Vagina (tissue), 2 donors: Measurements from ENCODE around the gene MCTP2. TPM values are rescaled to one million over a fixed set of nuclear protein-coding genes. Genes with fewer than 3 reads are reported as not detected.

Source experiments
- DNase-seq, 2 donors: peaks; one replicate each; pipeline ENCODE4 v3.0.0-alpha.2; 2017; ENCODE audit errors: extremely low spot score in 2 of 2
- H3K27ac ChIP-seq: fragments of 200-600 bp; sonication (generic); one replicate; pipeline ENCODE4 v1.5.1; 2019
- H3K27me3 ChIP-seq: fragments of 200-600 bp; sonication (generic); one replicate; pipeline ENCODE4 v1.5.1; 2019
- H3K36me3 ChIP-seq, 2 donors: fragments of 200-600 bp; sonication (generic); one replicate each; pipeline ENCODE4 v1.5.1; 2017 to 2019
- H3K4me1 ChIP-seq: fragments of 200-600 bp; sonication (generic); one replicate; pipeline ENCODE4 v1.5.1; 2019
- H3K4me3 ChIP-seq, 2 donors: fragments of 200-600 bp; sonication (generic); 1 replicate in 1 of 2; 2 replicates in 1 of 2; pipeline ENCODE4 v1.5.1; 2016 to 2019
- H3K9me3 ChIP-seq: fragments of 200-600 bp; sonication (generic); one replicate; pipeline ENCODE4 v1.5.1; 2019
- CTCF ChIP-seq, 3 experiments: fragments of 450-650 bp in 2 of 3; fragments of 200-600 bp in 1 of 3; sonication (generic) in 1 of 3; IDR thresholded peaks; one replicate each; pipeline ENCODE4 v1.5.1; 2017 to 2019; ENCODE audit warnings: antibody characterized with exemption in 3 of 3, mild to moderate bottlenecking in 2 of 3, moderate library complexity in 2 of 3
- POLR2A ChIP-seq, 2 donors: fragments of 450-650 bp; IDR thresholded peaks; one replicate each; pipeline ENCODE4 v1.6.1; 2017; ENCODE audit warnings: antibody characterized with exemption in 2 of 2, mild to moderate bottlenecking in 2 of 2, moderate library complexity in 2 of 2
- POLR2AphosphoS5 ChIP-seq, 2 donors: sonication (generic); formaldehyde crosslinking; IDR thresholded peaks; one replicate each; pipeline ENCODE4 v1.9.0; 2017; ENCODE audit warnings: antibody characterized with exemption in 2 of 2, mild to moderate bottlenecking in 2 of 2, low read depth in 1 of 2; ENCODE audit not compliant: insufficient read depth in 1 of 2
- intact Hi-C: fragments of 100-400 bp; cut with DNase I; formaldehyde crosslinking; loops from one replicate; pipeline ENCODE4 v1.15.1; 2023
- total RNA-seq: library from RNA; depleted of rRNA; stranded (reverse); fragments of >200 nt; gene quantifications from one replicate; pipeline ENCODE4 v1.2.3, GENCODE V29; 2016

The MCTP2 gene
- total RNA-seq, 1 donor from 2014 or later, result 21.1 TPM

DNA sequence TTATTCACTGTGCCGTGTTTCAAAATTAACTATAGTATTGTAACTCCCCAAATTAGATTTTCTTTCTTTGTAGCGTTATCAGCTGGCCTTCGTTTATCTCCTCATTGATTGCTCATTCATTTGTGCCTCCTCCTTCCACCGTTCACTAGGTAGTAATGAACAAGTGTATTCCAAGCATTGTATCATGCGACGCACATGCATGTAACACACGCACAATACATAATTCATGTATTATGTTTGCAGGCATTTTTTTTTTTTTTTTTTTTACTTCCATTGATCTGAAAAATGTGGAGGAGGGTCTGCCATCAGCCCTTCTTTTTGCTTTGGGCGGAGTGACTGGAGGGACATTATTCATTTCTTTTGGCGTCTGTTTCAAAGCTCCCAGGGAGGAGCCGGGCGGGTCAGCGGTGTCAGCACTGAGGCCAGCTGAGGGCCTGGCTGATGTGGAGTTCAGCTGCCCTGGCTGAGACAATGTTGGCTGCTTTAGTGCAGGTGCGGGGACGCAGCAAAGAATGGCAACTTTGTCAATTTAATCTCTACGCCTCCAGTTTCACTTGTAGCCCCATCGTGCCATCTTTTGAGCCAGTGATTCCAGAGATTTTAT lies 107.0 kb downstream of the MCTP2 start:
- H3K27me3 ChIP-seq, result no peaks in the 10 kb centered on the region
- H3K4me1 ChIP-seq, result no peaks in the 10 kb centered on the region
- no peak overlapping the region for H3K4me3 ChIP-seq
- intact Hi-C loops, result no loop called here
- no peaks in the 10 kb centered on the region for H3K36me3 ChIP-seq
- TF ChIP-seq CTCF (IDR thresholded peaks at IDR 0.05) (no peak), POLR2AphosphoS5 (IDR thresholded peaks at IDR 0.05; ENCODE audit: insufficient read depth in 1 of 2, low read depth in 1 of 2) (no peak), POLR2A (IDR thresholded peaks at IDR 0.05) (no peak)
- H3K27ac ChIP-seq, result no peak overlapping the region
- no peaks in the 10 kb centered on the region for H3K9me3 ChIP-seq
- no peak for DNase-seq

DNA sequence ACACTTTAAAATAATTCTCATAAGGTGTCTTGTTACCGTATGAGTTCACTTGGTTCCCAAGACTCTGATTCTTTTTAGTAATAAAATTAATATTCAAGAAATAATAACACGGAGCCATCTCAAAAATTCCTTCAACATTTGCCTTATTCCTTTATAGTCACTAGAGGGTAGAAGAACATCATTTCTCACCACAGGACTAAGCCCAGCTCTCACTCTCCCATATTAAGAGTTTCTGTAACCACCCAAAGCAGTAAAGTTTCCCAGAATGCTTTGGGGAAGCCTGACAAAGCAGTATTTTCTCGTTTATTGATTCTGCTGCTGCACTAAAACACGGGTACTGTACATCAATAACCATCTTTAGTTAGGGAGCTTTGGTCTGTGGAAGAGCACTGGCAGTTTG lies 114.9 kb downstream of the MCTP2 start:
- intact Hi-C loops, result no loop called here
- Histone ChIP-seq H3K27ac (no peak overlapping the region), H3K9me3 (no peaks in the 10 kb centered on the region), H3K27me3 (no peaks in the 10 kb centered on the region), H3K4me1 (no peaks in the 10 kb centered on the region), H3K4me3 (no peak overlapping the region), H3K36me3 (no peaks in the 10 kb centered on the region)
- no peak for DNase-seq
- TF ChIP-seq POLR2A (IDR thresholded peaks at IDR 0.05), result no peak
- no peak for TF ChIP-seq CTCF (IDR thresholded peaks at IDR 0.05)
- no peak for TF ChIP-seq POLR2AphosphoS5 (IDR thresholded peaks at IDR 0.05; ENCODE audit: insufficient read depth in 1 of 2, low read depth in 1 of 2)

DNA sequence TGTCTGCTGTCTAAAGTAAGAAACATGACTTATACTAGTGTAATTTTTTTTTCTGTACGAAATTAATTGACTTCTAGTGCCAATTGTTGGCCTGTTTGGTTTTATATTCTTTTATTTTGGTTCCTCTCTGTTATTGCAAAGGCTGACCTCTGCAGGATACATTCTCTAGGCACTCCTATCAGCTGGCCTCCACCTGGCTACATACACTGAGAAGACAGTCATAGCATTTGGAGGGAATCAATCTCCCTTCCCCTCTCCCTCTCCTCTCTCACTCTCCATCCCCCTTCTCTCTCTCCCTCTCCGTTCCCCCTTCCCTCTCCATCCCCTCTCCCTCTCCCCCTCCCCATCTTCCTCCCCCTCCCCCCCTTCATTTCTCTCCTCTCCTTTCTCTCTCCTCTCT lies 116.7 kb downstream of the MCTP2 start:
- no peak for TF ChIP-seq POLR2A (IDR thresholded peaks at IDR 0.05)
- TF ChIP-seq POLR2AphosphoS5 (IDR thresholded peaks at IDR 0.05; ENCODE audit: insufficient read depth in 1 of 2, low read depth in 1 of 2), result no peak
- no peak for TF ChIP-seq CTCF (IDR thresholded peaks at IDR 0.05)
- no peaks in the 10 kb centered on the region for H3K36me3 ChIP-seq
- no peak overlapping the region for H3K4me3 ChIP-seq
- DNase-seq, result no peak
- H3K9me3 ChIP-seq, result no peaks in the 10 kb centered on the region
- H3K27ac ChIP-seq, result no peak overlapping the region
- intact Hi-C loops, result no loop called here
- H3K4me1 ChIP-seq, result no peaks in the 10 kb centered on the region
- H3K27me3 ChIP-seq, result no peaks in the 10 kb centered on the region

DNA sequence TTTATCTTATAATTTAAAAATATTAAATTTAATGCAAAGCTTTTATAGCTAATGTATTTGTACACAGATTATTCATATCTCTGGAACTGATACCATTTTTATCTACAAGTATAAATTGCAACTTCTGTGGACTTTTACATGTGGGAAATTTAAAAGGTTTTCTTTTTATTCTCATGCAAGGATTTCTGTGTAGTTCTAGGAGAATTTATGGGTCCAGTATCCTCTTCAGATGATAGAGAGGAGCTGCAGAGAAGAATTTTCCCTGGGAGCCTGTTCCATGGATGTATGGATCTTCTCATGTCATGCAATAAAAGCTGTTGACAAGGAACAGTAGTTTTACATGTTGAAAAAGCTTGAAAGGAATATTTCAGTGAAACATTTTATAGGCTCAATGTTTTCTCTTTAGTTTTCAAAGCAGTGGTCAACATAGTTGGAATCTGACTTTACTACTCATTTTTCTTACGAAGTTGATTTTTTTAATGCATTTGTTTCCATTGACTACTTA lies 119.7 kb downstream of the MCTP2 start:
- H3K27me3 ChIP-seq, result no peaks in the 10 kb centered on the region
- no peaks in the 10 kb centered on the region for H3K9me3 ChIP-seq
- DNase-seq, result no peak
- intact Hi-C loops, result no loop called here
- TF ChIP-seq POLR2A (IDR thresholded peaks at IDR 0.05), result no peak
- TF ChIP-seq CTCF (IDR thresholded peaks at IDR 0.05), result no peak
- no peak for TF ChIP-seq POLR2AphosphoS5 (IDR thresholded peaks at IDR 0.05; ENCODE audit: insufficient read depth in 1 of 2, low read depth in 1 of 2)
- no peaks in the 10 kb centered on the region for H3K4me1 ChIP-seq
- no peak overlapping the region for H3K4me3 ChIP-seq
- no peak overlapping the region for H3K27ac ChIP-seq
- H3K36me3 ChIP-seq, result no peaks in the 10 kb centered on the region

- H3K27ac ChIP-seq, result no peak overlapping the region
- H3K4me1 ChIP-seq, result no peaks in the 10 kb centered on the region
- DNase-seq, result no peak
- no peaks in the 10 kb centered on the region for H3K9me3 ChIP-seq
- intact Hi-C loops, result no loop called here
- H3K4me3 ChIP-seq, result no peak overlapping the region
- no peak for TF ChIP-seq POLR2AphosphoS5 (IDR thresholded peaks at IDR 0.05; ENCODE audit: insufficient read depth in 1 of 2, low read depth in 1 of 2)
- no peak for TF ChIP-seq CTCF (IDR thresholded peaks at IDR 0.05)
- no peak for TF ChIP-seq POLR2A (IDR thresholded peaks at IDR 0.05)
- H3K36me3 ChIP-seq, result no peaks in the 10 kb centered on the region
- H3K27me3 ChIP-seq, result no peaks in the 10 kb centered on the region
Measured at GRCh38 chr15:94352636-94353487, 121.5 kb downstream of the MCTP2 start.
